Tibial nerve (tissue), 4 donors: ENCODE data around the gene LHFPL3. TPM values are rescaled to one million over a fixed set of nuclear protein-coding genes. Genes with fewer than 3 reads are reported as not detected.

Experiments
- DNase-seq, 2 donors: peaks; one replicate each; pipeline ENCODE4 v3.0.0-alpha.2; 2019; ENCODE audit warnings: low spot score in 2 of 2
- H3K27ac ChIP-seq, 4 donors: fragments of 200-600 bp; sonication (generic) in 3 of 4; one replicate each; pipeline ENCODE4 v1.5.1; 2017 to 2019; ENCODE audit warnings: mild to moderate bottlenecking in 1 of 4
- H3K27me3 ChIP-seq, 2 donors: fragments of 200-600 bp; sonication (generic) in 1 of 2; one replicate each; pipeline versions ENCODE4 v1.5.1 to v1.6.0; 2017 to 2019
- H3K36me3 ChIP-seq, 3 donors: fragments of 200-600 bp; sonication (generic); one replicate each; pipeline ENCODE4 v1.5.1; 2018 to 2019
- H3K4me1 ChIP-seq, 4 donors: fragments of 200-600 bp; sonication (generic) in 3 of 4; one replicate each; pipeline ENCODE4 v1.5.1; 2017 to 2019
- H3K4me3 ChIP-seq, 4 donors: fragments of 200-600 bp; sonication (generic) in 3 of 4; one replicate each; pipeline ENCODE4 v1.5.1; 2017 to 2019; ENCODE audit warnings: mild to moderate bottlenecking in 1 of 4, moderate library complexity in 1 of 4
- H3K9me3 ChIP-seq, 4 donors: fragments of 200-600 bp; sonication (generic) in 3 of 4; one replicate each; pipeline ENCODE4 v1.5.1; 2017 to 2019
- EP300 ChIP-seq, 2 donors: sonication (generic); formaldehyde crosslinking; IDR thresholded peaks; one replicate each; pipeline ENCODE4 v1.6.1; 2017; ENCODE audit warnings: antibody characterized with exemption in 2 of 2, mild to moderate bottlenecking in 1 of 2
- POLR2A ChIP-seq, 2 donors: fragments of 450-650 bp; IDR thresholded peaks; one replicate each; pipeline ENCODE4 v1.6.1; 2017; ENCODE audit warnings: antibody characterized with exemption in 2 of 2, mild to moderate bottlenecking in 2 of 2, moderate library complexity in 2 of 2
- WGBS, 2 donors: methylation state at CpG; one replicate each; pipeline ENCODE4 v1.1.5; 2018; 5-methylcytosine and 5-hydroxymethylcytosine counted together
- total RNA-seq, 4 donors: library from RNA; depleted of rRNA; stranded (reverse); fragments of >200 nt; gene quantifications; one replicate each; pipeline ENCODE4 v1.1.0, GENCODE V29; 2016
- TF ChIP-seq, protein P1 (sequence below), 5 experiments: fragments of 200-600 bp in 3 of 5; fragments of 450-650 bp in 2 of 5; sonication (generic) in 3 of 5; IDR thresholded peaks; one replicate each; pipeline ENCODE4 v1.5.1; 2016 to 2019; ENCODE audit warnings: antibody characterized with exemption in 5 of 5, mild to moderate bottlenecking in 3 of 5, moderate library complexity in 2 of 5

The LHFPL3 gene
- total RNA-seq, 4 donors from 2014 or later = not detected

DNA sequence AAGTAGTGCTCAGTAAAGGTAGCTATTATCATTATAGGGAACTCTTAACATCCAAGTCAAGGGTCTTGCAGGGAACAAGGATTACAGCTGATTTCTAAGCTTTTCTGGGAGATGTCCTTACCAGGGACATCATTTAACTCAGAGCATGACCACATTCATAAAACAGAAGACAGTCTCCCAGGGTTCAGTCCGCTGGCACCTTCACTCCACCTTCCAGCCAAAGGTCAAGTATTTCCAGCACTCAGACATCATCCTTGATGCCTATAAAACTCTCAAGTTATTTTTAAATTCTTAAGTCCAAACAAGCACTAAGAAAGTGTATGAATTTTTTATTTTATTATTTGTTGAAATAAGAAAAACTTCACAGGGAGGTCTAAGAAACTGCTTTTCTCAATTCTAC lies 565.9 kb downstream of the LHFPL3 start:
- WGBS, 2 donors = 80 to 85% methylated on average over 1 of the region's 1 CpG
- Histone ChIP-seq H3K4me3 (no peak overlapping the region), H3K36me3 (no peaks in the 10 kb centered on the region), H3K4me1 (peaks cover 0 to 15% (median 3%) of the 10 kb centered on the region in 4 donors), H3K9me3 (no peaks in the 10 kb centered on the region), H3K27ac (no peak overlapping the region), H3K27me3 (no peaks in the 10 kb centered on the region)
- no peak for DNase-seq
- TF ChIP-seq EP300 (IDR thresholded peaks at IDR 0.05) = no peak
- TF ChIP-seq, protein P1, sequence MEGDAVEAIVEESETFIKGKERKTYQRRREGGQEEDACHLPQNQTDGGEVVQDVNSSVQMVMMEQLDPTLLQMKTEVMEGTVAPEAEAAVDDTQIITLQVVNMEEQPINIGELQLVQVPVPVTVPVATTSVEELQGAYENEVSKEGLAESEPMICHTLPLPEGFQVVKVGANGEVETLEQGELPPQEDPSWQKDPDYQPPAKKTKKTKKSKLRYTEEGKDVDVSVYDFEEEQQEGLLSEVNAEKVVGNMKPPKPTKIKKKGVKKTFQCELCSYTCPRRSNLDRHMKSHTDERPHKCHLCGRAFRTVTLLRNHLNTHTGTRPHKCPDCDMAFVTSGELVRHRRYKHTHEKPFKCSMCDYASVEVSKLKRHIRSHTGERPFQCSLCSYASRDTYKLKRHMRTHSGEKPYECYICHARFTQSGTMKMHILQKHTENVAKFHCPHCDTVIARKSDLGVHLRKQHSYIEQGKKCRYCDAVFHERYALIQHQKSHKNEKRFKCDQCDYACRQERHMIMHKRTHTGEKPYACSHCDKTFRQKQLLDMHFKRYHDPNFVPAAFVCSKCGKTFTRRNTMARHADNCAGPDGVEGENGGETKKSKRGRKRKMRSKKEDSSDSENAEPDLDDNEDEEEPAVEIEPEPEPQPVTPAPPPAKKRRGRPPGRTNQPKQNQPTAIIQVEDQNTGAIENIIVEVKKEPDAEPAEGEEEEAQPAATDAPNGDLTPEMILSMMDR (IDR thresholded peaks at IDR 0.05) = no peak
- no peak for TF ChIP-seq POLR2A (IDR thresholded peaks at IDR 0.05)

DNA sequence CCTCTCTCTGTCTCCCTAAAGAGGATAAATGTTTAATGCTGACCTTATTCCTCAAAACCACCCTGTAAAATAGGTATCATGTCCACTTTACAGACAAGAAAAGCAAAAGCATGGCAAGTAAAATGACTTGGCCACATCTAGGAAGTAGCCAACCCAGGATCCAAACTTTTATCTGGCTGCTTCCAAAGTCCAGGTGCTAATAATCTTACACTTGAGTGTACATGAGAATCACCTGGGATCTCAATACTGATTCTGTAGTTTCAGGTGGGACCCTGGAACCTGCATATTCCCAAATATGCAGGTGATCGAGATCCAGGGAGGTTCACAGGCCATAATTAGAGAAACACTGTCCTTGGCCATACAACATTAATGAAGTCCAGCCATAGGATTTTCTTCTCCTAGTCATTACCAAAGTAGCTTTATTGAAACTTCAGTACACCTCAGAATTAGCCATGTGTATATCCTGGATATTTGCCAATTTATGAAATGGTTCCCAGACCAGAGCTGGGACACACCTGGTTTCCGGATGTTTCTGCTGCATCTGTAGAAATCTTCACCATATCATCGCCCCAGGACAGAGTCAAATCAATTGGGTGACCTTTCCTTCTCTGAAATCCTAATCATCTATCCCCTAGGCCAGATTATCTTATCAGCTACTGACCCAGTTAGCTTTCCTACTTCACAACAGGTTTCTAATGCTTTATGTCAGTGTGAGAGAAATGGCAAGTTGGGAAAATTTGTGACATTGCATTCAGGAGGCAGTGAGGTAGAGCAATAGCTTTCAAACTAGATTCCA lies 566.5 kb downstream of the LHFPL3 start:
- TF ChIP-seq EP300 (IDR thresholded peaks at IDR 0.05) = no peak
- TF ChIP-seq POLR2A (IDR thresholded peaks at IDR 0.05) = no peak
- TF ChIP-seq, protein P1 (IDR thresholded peaks at IDR 0.05) = no peak
- peak overlapping the region in 2 of 4 donors; percentile 61 to 93 for H3K27ac ChIP-seq
- H3K36me3 ChIP-seq = no peaks in the 10 kb centered on the region
- H3K4me3 ChIP-seq = no peak overlapping the region
- WGBS, 2 donors = 84 to 86% methylated on average over 3 of the region's 3 CpGs
- no peaks in the 10 kb centered on the region for H3K27me3 ChIP-seq
- H3K4me1 ChIP-seq = peaks cover 0 to 21% (median 6%) of the 10 kb centered on the region in 4 donors
- no peaks in the 10 kb centered on the region for H3K9me3 ChIP-seq
- no peak for DNase-seq

DNA sequence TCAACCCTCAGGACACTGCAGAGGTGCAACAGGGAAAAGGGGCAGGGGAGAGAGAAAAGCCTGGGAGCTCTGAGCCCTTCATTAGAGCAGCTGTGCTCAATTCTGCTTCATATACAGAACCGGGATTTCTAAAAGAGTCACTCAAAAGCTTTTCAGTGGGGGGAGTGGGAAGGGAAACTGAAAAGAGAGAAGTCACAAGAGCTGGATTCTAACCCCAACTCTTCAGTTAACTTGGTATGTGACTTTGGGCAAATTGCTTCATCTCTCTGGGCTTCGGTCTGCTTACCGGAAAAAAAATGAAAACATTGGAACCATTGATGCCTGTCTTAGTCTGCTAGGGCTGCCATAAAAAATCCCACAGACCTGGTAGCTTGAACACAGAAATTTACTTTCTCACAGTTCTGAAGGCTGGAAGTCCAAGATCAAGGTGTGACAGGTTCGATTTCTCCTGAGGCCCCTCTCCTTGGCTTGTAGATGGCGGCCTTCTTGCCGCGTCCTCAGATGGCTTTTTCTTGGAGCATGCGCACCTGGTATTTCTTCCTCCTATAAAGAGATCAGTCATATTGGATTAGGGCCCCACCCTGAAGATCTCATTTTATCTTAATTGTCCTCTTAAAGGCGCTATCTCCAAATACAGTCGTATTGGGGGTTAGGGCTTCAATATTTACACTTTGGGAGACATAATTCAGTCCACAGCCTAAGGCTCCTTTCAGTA lies 567.3 kb downstream of the LHFPL3 start:
- no peak for DNase-seq
- Histone ChIP-seq H3K4me1 (peaks cover 0 to 27% (median 6%) of the 10 kb centered on the region in 4 donors), H3K27ac (peak overlapping the region in 2 of 4 donors; percentile 61 to 93), H3K27me3 (no peaks in the 10 kb centered on the region), H3K4me3 (no peak overlapping the region), H3K36me3 (no peaks in the 10 kb centered on the region), H3K9me3 (no peaks in the 10 kb centered on the region)
- TF ChIP-seq EP300 (IDR thresholded peaks at IDR 0.05) (no peak), POLR2A (IDR thresholded peaks at IDR 0.05) (no peak)
- TF ChIP-seq, protein P1 (IDR thresholded peaks at IDR 0.05) = no peak
- WGBS, 2 donors = 79 to 81% methylated on average over 10 of the region's 10 CpGs

DNA sequence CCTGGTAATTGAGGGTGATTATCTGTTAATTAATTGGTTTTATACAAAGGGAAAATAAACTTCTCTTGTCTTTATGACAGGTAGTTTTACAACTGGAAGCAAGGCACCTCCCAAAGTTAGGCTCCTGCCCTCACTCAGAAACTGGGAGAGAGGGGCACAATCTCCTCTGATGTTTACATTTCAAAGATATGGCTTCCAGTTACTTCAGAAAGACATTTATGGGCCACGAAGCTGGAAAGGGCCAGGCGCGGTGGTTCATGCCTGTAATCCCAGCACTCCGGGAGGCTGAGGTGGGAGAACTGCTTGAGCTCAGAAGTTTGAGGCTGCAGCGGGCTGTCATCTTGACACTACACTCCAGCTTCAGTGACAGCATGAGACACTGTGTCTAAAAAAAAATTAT lies 570.0 kb downstream of the LHFPL3 start:
- Histone ChIP-seq H3K9me3 (no peaks in the 10 kb centered on the region), H3K27me3 (no peaks in the 10 kb centered on the region), H3K36me3 (no peaks in the 10 kb centered on the region), H3K4me3 (no peak overlapping the region), H3K4me1 (peaks cover 0 to 38% (median 10%) of the 10 kb centered on the region in 4 donors), H3K27ac (peak overlapping the region in 2 of 4 donors; percentile 82 to 93)
- 70 to 90% methylated on average over 5 of the region's 5 CpGs for WGBS, 2 donors
- no peak for DNase-seq
- TF ChIP-seq POLR2A (IDR thresholded peaks at IDR 0.05) (no peak), EP300 (IDR thresholded peaks at IDR 0.05) (no peak)
- TF ChIP-seq, protein P1 (IDR thresholded peaks at IDR 0.05) = no peak
